UCSD-AML1 (cell line): ENCODE measurements around the gene EPM2AIP1.
"Not testable (repeated sequence)": the region's sequence is repeated elsewhere in the genome, so short reads cannot be mapped to it uniquely, and the experiment has no call there.

Source experiments
- DNase-seq: peaks from one replicate; lab custom pipeline; 2025; ENCODE audit not compliant: unreplicated experiment; lab: John Stamatoyannopoulos, UW

EPM2AIP1 gene

GRCh38 chr3:36993326-36994283 is 674 bp upstream of the EPM2AIP1 start, which contains the start of gene MLH1:
Gene MLH1 (plus strand): TSS chr3:36993518. CDS start chr3:36993548, 30 bp downstream.
- DNase-seq = no peak

DNA sequence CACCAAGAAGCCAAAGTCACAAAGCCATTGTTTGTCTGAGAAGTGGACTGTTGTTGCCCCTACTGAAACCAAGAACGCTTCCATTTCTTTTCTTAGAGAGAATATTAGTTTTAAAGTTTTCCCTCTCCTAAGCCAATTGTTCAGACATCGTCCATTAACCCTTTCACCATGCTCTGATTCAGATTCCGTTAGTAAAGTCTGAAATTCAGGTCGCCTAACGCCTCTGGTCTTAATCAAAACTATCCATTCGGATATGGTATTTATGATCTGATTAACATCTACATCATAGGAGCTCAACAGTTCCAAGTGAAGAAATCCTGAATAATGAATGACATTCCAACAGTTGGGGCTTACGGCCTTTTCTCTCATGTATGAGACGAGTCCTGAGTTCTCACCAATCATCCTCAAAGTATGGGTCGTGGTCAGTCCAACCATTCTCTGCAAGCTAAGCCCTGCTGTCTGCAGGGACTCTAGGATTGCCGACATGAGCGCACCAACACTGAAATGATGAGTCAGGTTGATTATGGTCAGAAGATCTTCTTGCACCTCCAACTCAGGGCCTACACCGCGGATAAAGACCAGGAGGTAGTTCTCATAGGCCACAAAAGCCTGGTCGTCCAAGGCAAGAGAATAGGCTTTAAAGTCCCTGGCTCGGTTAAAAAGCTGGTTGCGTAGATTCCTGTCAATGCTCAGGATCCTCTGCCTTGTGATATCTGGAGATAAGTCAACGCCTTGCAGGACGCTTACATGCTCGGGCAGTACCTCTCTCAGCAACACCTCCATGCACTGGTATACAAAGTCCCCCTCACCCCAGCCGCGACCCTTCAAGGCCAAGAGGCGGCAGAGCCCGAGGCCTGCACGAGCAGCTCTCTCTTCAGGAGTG is 767 bp downstream of the EPM2AIP1 start:
- no peak for DNase-seq

- no peak for DNase-seq
Measured at GRCh38 chr3:36991147-36991546, 1.8 kb downstream of the EPM2AIP1 start.

- DNase-seq = no peak
Measured at GRCh38 chr3:36989568-36989967, 3.4 kb downstream of the EPM2AIP1 start.

DNA sequence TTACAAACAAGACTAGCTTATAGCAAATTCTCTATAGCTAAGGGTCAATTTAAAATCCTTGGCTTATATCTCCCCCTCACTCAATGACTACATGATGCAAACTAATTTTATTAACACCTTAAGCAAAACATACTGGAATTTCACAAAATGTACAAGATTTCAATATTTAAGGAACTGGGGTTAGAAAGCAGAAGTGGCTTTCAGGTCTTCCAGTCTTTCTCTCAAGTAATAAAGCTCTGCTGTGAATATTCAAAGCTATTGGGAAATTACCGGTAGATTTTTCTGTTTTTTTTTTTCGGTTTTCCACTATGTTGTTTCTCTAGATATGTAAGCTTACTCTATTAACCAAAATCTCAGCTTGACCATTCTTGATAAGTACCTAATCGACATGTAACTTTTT is 3.9 kb downstream of the EPM2AIP1 start:
- no peak for DNase-seq

- no peak for DNase-seq
Measured at GRCh38 chr3:36988356-36988755, 4.6 kb downstream of the EPM2AIP1 start.

GRCh38 chr3:36981006-36981405 is 11.9 kb downstream of the EPM2AIP1 start:
- DNase-seq = no peak

DNA sequence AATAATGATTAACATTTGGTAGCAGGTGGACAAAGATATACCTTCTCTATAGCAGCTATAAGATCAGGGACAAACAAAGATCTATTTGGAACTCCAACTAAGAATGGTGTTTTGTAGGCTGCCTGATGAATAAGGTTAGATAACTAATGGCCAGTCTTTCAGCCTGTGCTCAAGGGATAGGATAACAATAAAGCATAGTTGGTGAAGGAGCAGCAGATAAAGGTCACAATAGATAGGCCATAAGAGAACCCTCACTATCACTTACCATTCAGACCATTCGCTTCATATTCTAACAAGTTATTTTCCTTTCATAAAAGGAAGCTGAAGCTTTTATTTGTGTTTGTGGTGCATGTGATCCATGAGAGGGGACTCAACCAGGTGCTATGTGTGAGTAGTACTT is 19.8 kb downstream of the EPM2AIP1 start:
- no peak for DNase-seq

DNA sequence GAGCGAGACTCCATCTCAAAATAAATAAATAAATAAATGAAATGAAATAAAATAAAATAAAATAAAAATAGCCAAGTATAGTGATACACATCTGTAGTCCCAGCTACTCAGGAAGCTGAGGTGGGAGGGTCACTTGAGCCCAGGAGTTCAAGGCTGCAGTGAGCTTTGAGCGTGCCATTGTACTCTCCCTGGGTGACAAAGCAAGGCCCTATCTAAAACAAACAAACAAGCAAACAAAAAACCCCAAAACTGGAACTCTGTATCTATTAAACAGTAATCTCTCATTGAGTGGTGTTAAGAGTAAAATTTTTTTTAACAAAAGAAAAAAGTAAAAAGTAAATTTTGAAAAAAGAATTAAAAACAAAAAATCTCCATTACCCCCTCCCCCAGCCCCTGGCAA is 20.8 kb downstream of the EPM2AIP1 start:
- no peak for DNase-seq

GRCh38 chr3:36969540-36970432 is 23.1 kb downstream of the EPM2AIP1 start:
- peak; percentile 43 for DNase-seq

GRCh38 chr3:36969085-36969484 is 23.8 kb downstream of the EPM2AIP1 start:
- no peak for DNase-seq

- no peak for DNase-seq
Measured at GRCh38 chr3:36965440-36965839, 27.5 kb downstream of the EPM2AIP1 start.

- DNase-seq = no peak
Measured at GRCh38 chr3:36964817-36965216, 28.1 kb downstream of the EPM2AIP1 start.

- DNase-seq = no peak
Measured at GRCh38 chr3:36964331-36964730, 28.6 kb downstream of the EPM2AIP1 start.

- not testable (repeated sequence) for DNase-seq
Measured at GRCh38 chr3:36963008-36963407, 29.9 kb downstream of the EPM2AIP1 start.

DNA sequence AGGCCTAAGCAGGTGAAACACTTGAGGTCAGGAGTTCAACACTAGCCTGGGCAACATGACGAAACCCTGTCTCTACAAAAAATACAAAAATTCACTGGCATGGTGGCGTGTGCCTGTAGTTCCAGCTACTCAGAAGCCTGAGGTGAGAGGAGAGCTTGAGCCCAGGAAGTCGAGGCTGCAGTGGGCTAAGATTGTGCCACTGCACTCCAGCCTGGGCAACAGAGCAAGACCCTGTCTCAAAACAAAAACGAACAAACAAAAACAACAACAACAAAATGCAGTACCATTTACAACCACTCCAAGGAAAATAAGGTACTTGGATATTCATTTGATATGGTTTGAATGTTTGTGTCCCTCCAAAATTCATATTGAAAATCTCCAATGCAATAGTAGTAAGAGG is 32.4 kb downstream of the EPM2AIP1 start:
- DNase-seq = no peak

DNA sequence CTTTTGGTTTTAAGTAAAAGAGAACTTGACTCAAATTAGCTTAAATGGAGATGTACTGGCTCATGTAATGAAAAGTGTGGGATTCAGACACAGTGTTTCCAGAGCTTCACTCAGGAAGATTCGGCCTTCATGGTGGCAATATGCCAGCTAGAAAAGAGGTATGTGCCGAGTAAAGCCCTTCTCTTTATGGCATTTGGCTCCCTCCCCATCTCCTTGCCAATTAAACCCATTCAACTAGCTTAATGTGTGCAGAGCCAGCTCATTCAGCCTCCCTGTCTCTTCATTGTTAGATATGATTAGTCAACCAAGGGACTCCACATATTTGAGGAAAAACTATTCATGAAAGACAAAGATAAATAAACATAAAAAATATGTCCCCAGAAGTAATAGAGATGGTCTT is 33.1 kb downstream of the EPM2AIP1 start:
- no peak for DNase-seq

- no peak for DNase-seq
Measured at GRCh38 chr3:36957862-36958686, 34.9 kb downstream of the EPM2AIP1 start.

DNA sequence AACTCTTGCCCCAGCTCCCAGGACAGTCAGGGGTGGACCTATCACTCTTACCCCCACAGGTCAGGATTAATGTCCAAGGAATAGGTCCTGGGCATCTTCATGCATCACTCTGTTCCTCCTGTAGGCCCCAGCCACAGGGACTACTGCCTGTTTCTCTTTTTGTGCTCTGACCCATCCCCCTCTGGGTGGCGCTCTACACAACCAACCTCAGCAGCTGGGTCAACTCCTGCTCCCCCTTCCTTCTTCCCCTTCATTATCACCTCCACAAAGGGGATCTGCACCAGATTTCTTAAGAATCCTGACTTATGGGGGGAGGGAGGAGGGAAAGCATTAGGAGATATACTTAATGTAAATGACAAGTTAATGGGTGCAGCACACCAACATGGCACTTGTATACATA is 35.9 kb downstream of the EPM2AIP1 start:
- DNase-seq = no peak

GRCh38 chr3:36956155-36956554 is 36.8 kb downstream of the EPM2AIP1 start:
- no peak for DNase-seq
